ENCODE measurements around the gene LZTS3.

LZTS3 gene

DNA sequence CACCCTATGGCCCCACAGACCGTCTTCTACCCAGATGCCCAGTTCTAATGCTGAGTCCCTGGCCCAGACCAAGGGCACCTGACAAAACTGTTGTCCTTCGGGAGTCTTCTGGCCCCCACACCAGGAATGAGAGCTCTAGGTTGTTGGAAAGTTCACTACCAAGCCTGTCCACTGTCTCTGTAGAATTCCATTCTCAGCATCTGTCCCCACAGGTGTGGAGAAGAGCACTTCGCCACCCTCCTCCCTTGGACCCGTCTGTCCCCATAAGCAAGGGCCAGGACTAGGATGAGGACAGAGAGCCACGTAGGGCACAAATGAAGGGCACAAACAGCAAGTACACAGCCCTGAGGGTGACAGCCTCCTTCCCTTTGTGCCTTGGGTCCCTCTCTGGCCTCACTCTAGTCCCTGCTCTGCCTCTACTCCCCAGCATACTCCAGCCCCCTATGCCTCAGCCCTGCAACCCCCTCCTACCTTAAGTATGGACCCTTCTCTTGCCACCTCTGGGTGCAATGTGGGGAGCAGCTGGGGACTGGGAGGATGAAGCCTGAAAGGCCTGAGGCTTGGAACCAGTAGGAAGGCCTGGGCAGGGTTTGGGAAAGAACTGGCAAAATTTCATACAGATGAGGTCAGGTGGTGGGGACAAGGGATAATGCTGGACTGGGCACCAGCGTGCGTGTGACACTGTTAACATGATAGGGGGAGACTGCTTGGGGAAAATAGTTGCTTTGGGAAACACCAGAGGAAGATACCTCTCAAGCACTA, 4.3 kb downstream of the LZTS3 start:
- ATAC-seq = no peak
- TF ChIP-seq RARB (CRISPR knock-in tag; IDR thresholded peaks at IDR 0.05) (no peak), BACH2 (CRISPR knock-in tag; IDR thresholded peaks at IDR 0.05; ENCODE audit: borderline replicate concordance) (no peak), ARNTL (CRISPR knock-in tag; IDR thresholded peaks at IDR 0.05; ENCODE audit: borderline replicate concordance, low read depth) (no peak), GLIS3 (CRISPR knock-in tag; IDR thresholded peaks at IDR 0.05) (no peak), ZFP3 (CRISPR knock-in tag; IDR thresholded peaks at IDR 0.05) (no peak), TCF4 (CRISPR knock-in tag; IDR thresholded peaks at IDR 0.05; ENCODE audit: borderline replicate concordance) (no peak), OSR1 (CRISPR knock-in tag; IDR thresholded peaks at IDR 0.05) (no peak), ZC3H10 (CRISPR knock-in tag; IDR thresholded peaks at IDR 0.05) (no peak), CSDC2 (CRISPR knock-in tag; IDR thresholded peaks at IDR 0.05) (no peak), ISL1 (CRISPR knock-in tag; IDR thresholded peaks at IDR 0.05) (no peak), ZNF70 (CRISPR knock-in tag; IDR thresholded peaks at IDR 0.05) (no peak), TOX (CRISPR knock-in tag; IDR thresholded peaks at IDR 0.05; ENCODE audit: borderline replicate concordance) (no peak), ZFP30 (CRISPR knock-in tag; IDR thresholded peaks at IDR 0.05) (no peak), ZNF565 (CRISPR knock-in tag; conservative IDR thresholded peaks at IDR 0.05; ENCODE audit: low read depth) (no peak)
- TF ChIP-seq, protein P1, sequence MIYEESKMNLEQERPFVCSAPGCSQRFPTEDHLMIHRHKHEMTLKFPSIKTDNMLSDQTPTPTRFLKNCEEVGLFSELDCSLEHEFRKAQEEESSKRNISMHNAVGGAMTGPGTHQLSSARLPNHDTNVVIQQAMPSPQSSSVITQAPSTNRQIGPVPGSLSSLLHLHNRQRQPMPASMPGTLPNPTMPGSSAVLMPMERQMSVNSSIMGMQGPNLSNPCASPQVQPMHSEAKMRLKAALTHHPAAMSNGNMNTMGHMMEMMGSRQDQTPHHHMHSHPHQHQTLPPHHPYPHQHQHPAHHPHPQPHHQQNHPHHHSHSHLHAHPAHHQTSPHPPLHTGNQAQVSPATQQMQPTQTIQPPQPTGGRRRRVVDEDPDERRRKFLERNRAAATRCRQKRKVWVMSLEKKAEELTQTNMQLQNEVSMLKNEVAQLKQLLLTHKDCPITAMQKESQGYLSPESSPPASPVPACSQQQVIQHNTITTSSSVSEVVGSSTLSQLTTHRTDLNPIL (CRISPR knock-in tag; IDR thresholded peaks at IDR 0.05; ENCODE audit: low read depth) = no peak
- TF ChIP-seq, protein P2, sequence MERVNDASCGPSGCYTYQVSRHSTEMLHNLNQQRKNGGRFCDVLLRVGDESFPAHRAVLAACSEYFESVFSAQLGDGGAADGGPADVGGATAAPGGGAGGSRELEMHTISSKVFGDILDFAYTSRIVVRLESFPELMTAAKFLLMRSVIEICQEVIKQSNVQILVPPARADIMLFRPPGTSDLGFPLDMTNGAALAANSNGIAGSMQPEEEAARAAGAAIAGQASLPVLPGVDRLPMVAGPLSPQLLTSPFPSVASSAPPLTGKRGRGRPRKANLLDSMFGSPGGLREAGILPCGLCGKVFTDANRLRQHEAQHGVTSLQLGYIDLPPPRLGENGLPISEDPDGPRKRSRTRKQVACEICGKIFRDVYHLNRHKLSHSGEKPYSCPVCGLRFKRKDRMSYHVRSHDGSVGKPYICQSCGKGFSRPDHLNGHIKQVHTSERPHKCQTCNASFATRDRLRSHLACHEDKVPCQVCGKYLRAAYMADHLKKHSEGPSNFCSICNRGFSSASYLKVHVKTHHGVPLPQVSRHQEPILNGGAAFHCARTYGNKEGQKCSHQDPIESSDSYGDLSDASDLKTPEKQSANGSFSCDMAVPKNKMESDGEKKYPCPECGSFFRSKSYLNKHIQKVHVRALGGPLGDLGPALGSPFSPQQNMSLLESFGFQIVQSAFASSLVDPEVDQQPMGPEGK (CRISPR knock-in tag; IDR thresholded peaks at IDR 0.05; ENCODE audit: borderline replicate concordance) = no peak
- TF ChIP-seq, protein P3, sequence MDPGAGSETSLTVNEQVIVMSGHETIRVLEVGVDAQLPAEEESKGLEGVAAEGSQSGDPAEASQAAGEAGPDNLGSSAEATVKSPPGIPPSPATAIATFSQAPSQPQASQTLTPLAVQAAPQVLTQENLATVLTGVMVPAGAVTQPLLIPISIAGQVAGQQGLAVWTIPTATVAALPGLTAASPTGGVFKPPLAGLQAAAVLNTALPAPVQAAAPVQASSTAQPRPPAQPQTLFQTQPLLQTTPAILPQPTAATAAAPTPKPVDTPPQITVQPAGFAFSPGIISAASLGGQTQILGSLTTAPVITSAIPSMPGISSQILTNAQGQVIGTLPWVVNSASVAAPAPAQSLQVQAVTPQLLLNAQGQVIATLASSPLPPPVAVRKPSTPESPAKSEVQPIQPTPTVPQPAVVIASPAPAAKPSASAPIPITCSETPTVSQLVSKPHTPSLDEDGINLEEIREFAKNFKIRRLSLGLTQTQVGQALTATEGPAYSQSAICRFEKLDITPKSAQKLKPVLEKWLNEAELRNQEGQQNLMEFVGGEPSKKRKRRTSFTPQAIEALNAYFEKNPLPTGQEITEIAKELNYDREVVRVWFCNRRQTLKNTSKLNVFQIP (CRISPR knock-in tag; IDR thresholded peaks at IDR 0.05; ENCODE audit: borderline replicate concordance, low read depth) = no peak
- TF ChIP-seq, protein P4, sequence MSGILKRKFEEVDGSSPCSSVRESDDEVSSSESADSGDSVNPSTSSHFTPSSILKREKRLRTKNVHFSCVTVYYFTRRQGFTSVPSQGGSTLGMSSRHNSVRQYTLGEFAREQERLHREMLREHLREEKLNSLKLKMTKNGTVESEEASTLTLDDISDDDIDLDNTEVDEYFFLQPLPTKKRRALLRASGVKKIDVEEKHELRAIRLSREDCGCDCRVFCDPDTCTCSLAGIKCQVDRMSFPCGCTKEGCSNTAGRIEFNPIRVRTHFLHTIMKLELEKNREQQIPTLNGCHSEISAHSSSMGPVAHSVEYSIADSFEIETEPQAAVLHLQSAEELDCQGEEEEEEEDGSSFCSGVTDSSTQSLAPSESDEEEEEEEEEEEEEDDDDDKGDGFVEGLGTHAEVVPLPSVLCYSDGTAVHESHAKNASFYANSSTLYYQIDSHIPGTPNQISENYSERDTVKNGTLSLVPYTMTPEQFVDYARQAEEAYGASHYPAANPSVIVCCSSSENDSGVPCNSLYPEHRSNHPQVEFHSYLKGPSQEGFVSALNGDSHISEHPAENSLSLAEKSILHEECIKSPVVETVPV (CRISPR knock-in tag; IDR thresholded peaks at IDR 0.05) = no peak

DNA sequence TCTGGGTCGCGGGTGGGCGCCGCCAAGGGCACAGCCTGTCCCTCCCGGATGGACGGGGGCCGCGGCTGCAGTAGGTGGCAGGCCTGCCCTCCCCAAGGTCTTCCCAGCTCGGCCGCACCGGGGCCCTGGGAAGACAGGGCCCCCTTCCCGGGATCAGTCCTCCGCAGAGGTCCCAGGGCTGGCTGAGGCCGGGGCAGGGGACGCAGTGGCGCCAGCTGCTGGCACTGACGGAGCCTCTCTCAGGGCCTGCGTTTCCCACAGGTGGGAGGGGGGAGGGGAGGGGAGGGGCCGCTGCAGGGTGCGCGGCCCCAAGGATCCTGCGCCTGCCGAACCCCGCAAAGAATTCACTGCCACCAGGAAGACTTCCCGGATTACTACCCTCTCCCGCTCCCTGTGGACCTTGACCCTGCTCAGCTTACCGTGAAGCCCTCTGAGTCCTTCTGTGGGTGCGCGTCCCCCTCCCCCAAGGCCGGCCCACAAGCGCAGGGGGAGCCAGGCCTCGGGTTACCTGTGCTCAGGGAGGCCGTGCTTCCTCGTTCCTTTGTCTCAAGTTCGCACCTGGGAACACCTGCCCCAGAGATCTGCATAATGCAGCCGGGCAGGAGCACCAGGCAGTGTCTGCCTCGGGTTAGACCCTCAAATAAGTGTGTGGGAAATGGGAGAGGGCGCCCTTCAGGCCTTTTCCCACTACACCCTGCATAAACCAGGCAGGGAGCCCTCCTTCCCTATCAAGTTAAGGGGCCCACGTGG, 5.1 kb downstream of the LZTS3 start:
- ATAC-seq = no peak

DNA sequence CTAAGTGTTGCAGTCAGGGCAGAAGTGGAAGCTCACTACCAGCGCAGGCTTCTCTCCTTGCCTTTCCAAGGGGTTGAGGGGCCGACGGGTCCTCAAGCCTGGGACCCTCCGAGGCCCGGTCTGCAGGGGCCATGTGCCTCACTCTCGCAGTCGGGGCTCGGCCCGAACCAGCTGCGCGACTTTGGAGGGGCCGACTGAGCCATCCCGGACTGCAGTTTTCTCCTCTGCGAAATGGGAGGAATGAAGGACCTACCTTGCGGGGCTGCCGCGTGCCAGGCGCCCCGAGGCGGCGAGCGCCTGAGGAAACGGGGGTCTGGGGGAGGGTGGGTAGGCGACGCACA, 5.6 kb downstream of the LZTS3 start:
- no peak for ATAC-seq
- no peak for TF ChIP-seq ZFP30 (CRISPR knock-in tag; IDR thresholded peaks at IDR 0.05)
- TF ChIP-seq, protein P5, sequence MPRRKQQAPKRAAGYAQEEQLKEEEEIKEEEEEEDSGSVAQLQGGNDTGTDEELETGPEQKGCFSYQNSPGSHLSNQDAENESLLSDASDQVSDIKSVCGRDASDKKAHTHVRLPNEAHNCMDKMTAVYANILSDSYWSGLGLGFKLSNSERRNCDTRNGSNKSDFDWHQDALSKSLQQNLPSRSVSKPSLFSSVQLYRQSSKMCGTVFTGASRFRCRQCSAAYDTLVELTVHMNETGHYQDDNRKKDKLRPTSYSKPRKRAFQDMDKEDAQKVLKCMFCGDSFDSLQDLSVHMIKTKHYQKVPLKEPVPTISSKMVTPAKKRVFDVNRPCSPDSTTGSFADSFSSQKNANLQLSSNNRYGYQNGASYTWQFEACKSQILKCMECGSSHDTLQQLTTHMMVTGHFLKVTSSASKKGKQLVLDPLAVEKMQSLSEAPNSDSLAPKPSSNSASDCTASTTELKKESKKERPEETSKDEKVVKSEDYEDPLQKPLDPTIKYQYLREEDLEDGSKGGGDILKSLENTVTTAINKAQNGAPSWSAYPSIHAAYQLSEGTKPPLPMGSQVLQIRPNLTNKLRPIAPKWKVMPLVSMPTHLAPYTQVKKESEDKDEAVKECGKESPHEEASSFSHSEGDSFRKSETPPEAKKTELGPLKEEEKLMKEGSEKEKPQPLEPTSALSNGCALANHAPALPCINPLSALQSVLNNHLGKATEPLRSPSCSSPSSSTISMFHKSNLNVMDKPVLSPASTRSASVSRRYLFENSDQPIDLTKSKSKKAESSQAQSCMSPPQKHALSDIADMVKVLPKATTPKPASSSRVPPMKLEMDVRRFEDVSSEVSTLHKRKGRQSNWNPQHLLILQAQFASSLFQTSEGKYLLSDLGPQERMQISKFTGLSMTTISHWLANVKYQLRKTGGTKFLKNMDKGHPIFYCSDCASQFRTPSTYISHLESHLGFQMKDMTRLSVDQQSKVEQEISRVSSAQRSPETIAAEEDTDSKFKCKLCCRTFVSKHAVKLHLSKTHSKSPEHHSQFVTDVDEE (CRISPR knock-in tag; IDR thresholded peaks at IDR 0.05) = no peak
- TF ChIP-seq TCF4 (CRISPR knock-in tag; IDR thresholded peaks at IDR 0.05; ENCODE audit: borderline replicate concordance) = no peak
- no peak for TF ChIP-seq TOX (CRISPR knock-in tag; IDR thresholded peaks at IDR 0.05; ENCODE audit: borderline replicate concordance)
- no peak for TF ChIP-seq OSR1 (CRISPR knock-in tag; IDR thresholded peaks at IDR 0.05)
- TF ChIP-seq ZFP3 (CRISPR knock-in tag; IDR thresholded peaks at IDR 0.05) = no peak
- TF ChIP-seq, protein P4 (CRISPR knock-in tag; IDR thresholded peaks at IDR 0.05) = no peak
- no peak for TF ChIP-seq ZNF8 (CRISPR knock-in tag; IDR thresholded peaks at IDR 0.05)
- TF ChIP-seq PPARA (CRISPR knock-in tag; IDR thresholded peaks at IDR 0.05; ENCODE audit: borderline replicate concordance) = no peak
- no peak for TF ChIP-seq SNAI2 (CRISPR knock-in tag; IDR thresholded peaks at IDR 0.05)
- TF ChIP-seq, protein P3 (CRISPR knock-in tag; IDR thresholded peaks at IDR 0.05; ENCODE audit: borderline replicate concordance, low read depth) = no peak
- TF ChIP-seq ESRRG (CRISPR knock-in tag; IDR thresholded peaks at IDR 0.05) = no peak
- TF ChIP-seq ARNTL (CRISPR knock-in tag; IDR thresholded peaks at IDR 0.05; ENCODE audit: borderline replicate concordance, low read depth) = no peak

More for the DNA sequence above, 5.1 kb downstream of the LZTS3 start:
- TF ChIP-seq RARB (CRISPR knock-in tag; IDR thresholded peaks at IDR 0.05) (no peak), ISL1 (CRISPR knock-in tag; IDR thresholded peaks at IDR 0.05) (no peak)
